Activated CD4-positive, alpha-beta memory T cell treated with anti-CD3 and anti-CD28 coated beads, Interleukin-2, amount 10 ng/mL, durations not matched to agents 7 days and 5 days (primary cell): ENCODE data around the gene FREM2. TPM values are rescaled to one million over a fixed set of nuclear protein-coding genes. Genes with fewer than 3 reads are reported as not detected.

Source experiments
- CTCF ChIA-PET: fragments of 350-600 bp; sonication (Branson Sonifier 250); formaldehyde crosslinking; loops from one replicate; lab custom pipeline; 2021; ENCODE audit warnings: antibody characterized with exemption, inconsistent platforms; lab: Charles Lee
- POLR2A ChIA-PET: fragments of 350-600 bp; sonication (Branson Sonifier 250); formaldehyde crosslinking; loops from one replicate; lab custom pipeline; 2021; ENCODE audit warnings: antibody characterized with exemption; lab: Charles Lee
- DNase-seq: peaks from one replicate; pipeline ENCODE4 v3.0.0-alpha.2; 2020
- H3K27ac Mint-ChIP-seq: one replicate; pipeline ENCODE4 v1.8.0; 2021; ENCODE audit warnings: mild to moderate bottlenecking, mixed read lengths
- H3K27me3 Mint-ChIP-seq: one replicate; pipeline ENCODE4 v1.8.0; 2021; ENCODE audit warnings: mixed read lengths
- H3K36me3 Mint-ChIP-seq: one replicate; pipeline ENCODE4 v1.8.0; 2021; ENCODE audit warnings: low read depth, mixed read lengths
- H3K4me1 Mint-ChIP-seq: one replicate; pipeline ENCODE4 v1.8.0; 2021; ENCODE audit warnings: mixed read lengths
- H3K4me3 Mint-ChIP-seq: one replicate; pipeline ENCODE4 v1.8.0; 2021; ENCODE audit warnings: mild to moderate bottlenecking, mixed read lengths
- H3K9me3 Mint-ChIP-seq: one replicate; pipeline ENCODE4 v1.8.0; 2021; ENCODE audit warnings: mixed read lengths
- total RNA-seq, 2 experiments: library from RNA; stranded (reverse); gene quantifications; one replicate each; pipeline ENCODE4 v1.2.3, GENCODE V29; 2021

Gene FREM2, protein sequence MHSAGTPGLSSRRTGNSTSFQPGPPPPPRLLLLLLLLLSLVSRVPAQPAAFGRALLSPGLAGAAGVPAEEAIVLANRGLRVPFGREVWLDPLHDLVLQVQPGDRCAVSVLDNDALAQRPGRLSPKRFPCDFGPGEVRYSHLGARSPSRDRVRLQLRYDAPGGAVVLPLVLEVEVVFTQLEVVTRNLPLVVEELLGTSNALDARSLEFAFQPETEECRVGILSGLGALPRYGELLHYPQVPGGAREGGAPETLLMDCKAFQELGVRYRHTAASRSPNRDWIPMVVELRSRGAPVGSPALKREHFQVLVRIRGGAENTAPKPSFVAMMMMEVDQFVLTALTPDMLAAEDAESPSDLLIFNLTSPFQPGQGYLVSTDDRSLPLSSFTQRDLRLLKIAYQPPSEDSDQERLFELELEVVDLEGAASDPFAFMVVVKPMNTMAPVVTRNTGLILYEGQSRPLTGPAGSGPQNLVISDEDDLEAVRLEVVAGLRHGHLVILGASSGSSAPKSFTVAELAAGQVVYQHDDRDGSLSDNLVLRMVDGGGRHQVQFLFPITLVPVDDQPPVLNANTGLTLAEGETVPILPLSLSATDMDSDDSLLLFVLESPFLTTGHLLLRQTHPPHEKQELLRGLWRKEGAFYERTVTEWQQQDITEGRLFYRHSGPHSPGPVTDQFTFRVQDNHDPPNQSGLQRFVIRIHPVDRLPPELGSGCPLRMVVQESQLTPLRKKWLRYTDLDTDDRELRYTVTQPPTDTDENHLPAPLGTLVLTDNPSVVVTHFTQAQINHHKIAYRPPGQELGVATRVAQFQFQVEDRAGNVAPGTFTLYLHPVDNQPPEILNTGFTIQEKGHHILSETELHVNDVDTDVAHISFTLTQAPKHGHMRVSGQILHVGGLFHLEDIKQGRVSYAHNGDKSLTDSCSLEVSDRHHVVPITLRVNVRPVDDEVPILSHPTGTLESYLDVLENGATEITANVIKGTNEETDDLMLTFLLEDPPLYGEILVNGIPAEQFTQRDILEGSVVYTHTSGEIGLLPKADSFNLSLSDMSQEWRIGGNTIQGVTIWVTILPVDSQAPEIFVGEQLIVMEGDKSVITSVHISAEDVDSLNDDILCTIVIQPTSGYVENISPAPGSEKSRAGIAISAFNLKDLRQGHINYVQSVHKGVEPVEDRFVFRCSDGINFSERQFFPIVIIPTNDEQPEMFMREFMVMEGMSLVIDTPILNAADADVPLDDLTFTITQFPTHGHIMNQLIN (N-terminal part only)
- total RNA-seq = not detected

DNA sequence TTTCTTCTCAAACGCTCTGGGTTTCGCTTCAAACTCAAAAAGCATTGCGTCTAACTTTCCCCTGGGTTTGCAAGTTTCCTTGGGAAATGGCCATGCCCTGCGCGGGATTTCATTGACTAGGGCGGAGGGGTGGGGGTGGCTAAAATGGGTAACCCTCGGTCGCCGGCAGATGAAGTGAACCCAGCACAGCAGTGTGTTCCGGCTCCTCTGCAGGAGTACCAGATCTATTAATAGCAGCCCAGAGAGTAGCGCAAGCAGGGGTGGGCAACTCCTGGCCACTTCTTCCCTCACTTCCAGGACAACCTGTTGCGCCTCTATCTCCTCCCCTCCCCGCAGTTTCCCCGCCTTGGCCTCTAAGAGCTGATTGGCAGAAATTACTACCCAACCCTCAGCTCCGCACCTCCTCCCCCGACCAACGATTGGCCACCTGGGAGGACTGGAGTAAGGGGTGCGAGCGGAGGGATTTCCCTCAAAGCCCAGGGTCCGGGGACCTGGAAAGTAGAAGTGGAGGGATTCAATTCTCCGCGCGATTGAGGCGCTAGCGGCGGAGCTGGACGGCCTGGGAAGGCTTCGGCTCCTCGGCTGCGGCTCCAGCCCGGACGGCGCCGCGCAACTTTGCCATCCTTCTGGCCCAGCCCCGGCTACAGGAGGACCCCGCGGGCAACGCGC is at the start of gene FREM2:
FREM2 (plus strand) TSS at position 501 of the 669 bp plus-strand sequence. CDS start 268 bp downstream, outside the sequence.
- Mint-ChIP-seq H3K27ac (no peak within 1 kb of the TSS), H3K4me3 (no peak within 1 kb of the TSS), H3K27me3 (peaks cover 12% of the 10 kb centered on the region), H3K4me1 (no peaks in the 10 kb centered on the region), H3K9me3 (no peaks in the 10 kb centered on the region), H3K36me3 (no peaks in the 10 kb centered on the region)
- ChIA-PET POLR2A (no interaction called here), CTCF (interaction anchor here (0.7 kb wide), 1 partner anchor 228 kb away, joined by 3 read pairs; no protein-coding TSS in a partner anchor)
- DNase-seq = no peak

DNA sequence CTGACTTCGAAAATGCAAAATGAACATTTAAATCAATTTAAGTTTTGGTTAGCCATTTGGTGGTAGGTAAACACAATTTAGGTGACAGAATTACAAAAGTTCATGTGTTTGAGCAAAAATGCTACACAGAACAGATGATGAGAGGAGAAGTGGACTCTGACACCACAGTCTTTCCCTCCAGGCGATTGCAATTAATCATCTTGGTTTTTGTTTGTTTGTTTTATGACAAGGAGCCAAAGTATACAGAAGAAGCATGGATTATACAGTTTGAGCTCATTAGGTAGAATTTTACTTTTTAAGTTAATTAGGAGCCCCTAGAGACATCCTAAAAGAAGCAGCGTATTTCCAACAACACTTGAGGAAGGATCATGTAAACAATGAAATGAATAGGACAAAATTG is 49.3 kb upstream of the FREM2 start:
- H3K4me3 Mint-ChIP-seq = no peak overlapping the region
- no peaks in the 10 kb centered on the region for H3K4me1 Mint-ChIP-seq
- no peaks in the 10 kb centered on the region for H3K36me3 Mint-ChIP-seq
- H3K27me3 Mint-ChIP-seq = no peaks in the 10 kb centered on the region
- POLR2A ChIA-PET = no interaction called here
- H3K27ac Mint-ChIP-seq = no peak overlapping the region
- H3K9me3 Mint-ChIP-seq = no peaks in the 10 kb centered on the region
- CTCF ChIA-PET = no interaction called here
- no peak for DNase-seq

DNA sequence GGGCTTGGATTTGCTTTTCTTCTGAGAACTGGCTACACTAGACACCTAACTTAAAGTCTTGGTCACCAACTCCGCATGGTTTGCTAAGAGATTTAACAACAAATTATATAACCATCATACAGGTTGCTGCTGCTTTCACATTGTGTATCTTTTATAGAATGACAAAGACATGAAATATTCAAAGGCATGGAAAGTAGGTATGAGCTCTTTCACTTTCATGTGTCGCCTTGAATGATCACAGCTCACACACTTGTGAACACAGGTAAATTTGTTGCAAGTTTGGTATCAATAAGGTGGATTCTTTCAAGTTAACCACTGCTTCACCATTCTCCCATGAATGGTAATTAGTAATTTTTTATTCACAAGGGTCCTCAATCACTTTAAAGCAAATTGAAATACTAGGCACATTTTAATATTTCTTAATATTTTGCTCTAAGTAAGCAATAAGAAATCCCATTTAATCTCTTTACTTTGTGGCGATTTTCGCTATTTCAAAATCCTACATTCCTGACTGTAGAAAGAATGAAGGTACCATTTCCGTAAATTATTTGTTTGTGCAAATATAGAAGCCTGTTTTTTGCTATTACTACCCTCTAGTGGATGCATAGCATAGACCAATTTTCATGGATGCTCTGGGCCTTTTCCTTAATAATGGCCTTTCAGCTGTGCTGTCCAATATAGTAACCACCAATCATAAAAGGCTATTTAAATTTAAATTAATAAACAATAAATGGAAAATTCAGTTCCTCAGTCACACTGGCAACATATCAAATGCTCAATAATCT is 45.5 kb upstream of the FREM2 start:
- H3K27ac Mint-ChIP-seq = no peak overlapping the region
- H3K27me3 Mint-ChIP-seq = no peaks in the 10 kb centered on the region
- no peaks in the 10 kb centered on the region for H3K4me1 Mint-ChIP-seq
- H3K9me3 Mint-ChIP-seq = no peaks in the 10 kb centered on the region
- ChIA-PET POLR2A (no interaction called here), CTCF (no interaction called here)
- no peak for DNase-seq
- no peak overlapping the region for H3K4me3 Mint-ChIP-seq
- H3K36me3 Mint-ChIP-seq = no peaks in the 10 kb centered on the region

DNA sequence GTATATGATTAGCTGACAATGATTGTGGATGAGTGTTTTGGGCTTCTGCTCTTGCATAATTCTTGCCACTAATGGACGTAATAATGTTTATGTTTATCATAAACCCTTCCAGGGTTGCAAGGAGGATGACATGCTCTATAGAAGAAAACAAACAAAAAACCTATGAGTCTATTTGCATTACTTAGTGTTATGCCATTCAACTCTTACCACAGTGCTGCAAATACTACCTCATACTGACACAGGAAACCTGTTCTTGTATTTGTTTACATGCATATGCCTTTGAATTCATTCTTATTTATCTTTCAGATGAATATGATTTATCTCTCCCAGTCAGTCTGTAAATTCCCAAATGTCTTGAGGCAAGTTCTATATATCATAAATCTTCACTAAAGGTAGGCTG is 39.6 kb upstream of the FREM2 start:
- no peak for DNase-seq
- ChIA-PET POLR2A (no interaction called here), CTCF (no interaction called here)
- Mint-ChIP-seq H3K9me3 (no peaks in the 10 kb centered on the region), H3K27me3 (peaks cover 2% of the 10 kb centered on the region), H3K36me3 (no peaks in the 10 kb centered on the region), H3K4me3 (no peak overlapping the region), H3K27ac (no peak overlapping the region), H3K4me1 (no peaks in the 10 kb centered on the region)

DNA sequence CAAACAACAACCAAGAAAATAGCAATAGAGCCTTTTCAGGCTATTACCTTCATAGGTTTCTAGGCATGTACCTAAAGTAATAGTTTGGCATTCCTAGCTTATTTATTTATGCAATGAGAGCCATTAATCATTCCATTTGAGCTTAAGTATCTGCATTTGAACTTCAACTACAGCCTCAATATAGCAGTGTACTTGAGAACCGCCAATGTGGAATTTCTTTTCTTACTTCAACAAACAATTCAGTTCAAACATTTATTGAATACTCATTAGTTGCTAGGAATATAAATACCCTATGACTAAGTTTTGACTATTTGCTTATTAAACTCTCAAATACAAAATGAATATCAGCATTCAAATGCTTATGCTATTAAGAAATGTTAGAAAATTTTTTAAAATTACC is 38.0 kb upstream of the FREM2 start:
- no peak for DNase-seq
- Mint-ChIP-seq H3K4me1 (no peaks in the 10 kb centered on the region), H3K9me3 (no peaks in the 10 kb centered on the region), H3K27me3 (peaks cover 2% of the 10 kb centered on the region), H3K4me3 (no peak overlapping the region), H3K27ac (no peak overlapping the region), H3K36me3 (no peaks in the 10 kb centered on the region)
- ChIA-PET CTCF (no interaction called here), POLR2A (no interaction called here)

DNA sequence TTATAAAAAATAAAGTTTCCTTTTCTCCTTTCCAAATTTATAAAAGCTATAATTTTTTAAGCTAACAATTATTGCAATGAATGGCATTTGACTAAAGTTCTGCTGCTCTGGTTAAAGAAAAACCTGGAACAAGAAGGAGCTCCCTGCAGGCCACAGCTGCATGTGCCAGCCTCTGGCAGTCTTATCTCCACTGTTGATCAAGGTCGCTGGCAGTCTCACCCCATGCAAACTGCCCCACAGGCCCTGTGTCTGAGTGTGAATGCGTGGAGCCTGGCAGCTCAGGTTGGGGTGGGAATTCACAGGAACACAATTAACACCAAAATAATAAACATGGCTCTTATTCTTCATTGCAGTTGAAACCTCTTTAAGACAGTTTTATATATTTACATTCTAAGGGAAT is 30.2 kb upstream of the FREM2 start:
- H3K4me3 Mint-ChIP-seq = no peak overlapping the region
- POLR2A ChIA-PET = no interaction called here
- CTCF ChIA-PET = no interaction called here
- peaks cover 4% of the 10 kb centered on the region for H3K27me3 Mint-ChIP-seq
- H3K4me1 Mint-ChIP-seq = no peaks in the 10 kb centered on the region
- H3K9me3 Mint-ChIP-seq = no peaks in the 10 kb centered on the region
- H3K27ac Mint-ChIP-seq = no peak overlapping the region
- no peaks in the 10 kb centered on the region for H3K36me3 Mint-ChIP-seq
- no peak for DNase-seq

DNA sequence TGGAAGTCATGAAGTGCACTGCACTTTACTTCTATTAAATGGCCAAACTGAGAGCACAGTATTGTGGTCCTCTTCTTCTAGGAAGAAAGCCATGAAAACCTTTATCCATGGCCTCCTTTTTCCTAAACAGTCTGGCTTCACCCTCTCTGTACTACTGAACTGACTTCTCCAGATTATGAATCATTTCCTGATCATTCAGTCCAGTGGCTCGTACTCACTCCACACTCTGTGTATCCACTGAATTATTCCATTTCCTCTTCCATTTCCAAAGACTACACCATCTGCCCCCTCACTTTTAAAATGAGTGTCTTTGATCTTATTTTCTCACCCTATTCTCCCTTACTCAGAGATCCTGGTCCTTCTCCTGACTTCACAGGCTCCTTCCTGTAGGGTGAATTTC is 29.7 kb upstream of the FREM2 start:
- ChIA-PET CTCF (no interaction called here), POLR2A (no interaction called here)
- Mint-ChIP-seq H3K9me3 (no peaks in the 10 kb centered on the region), H3K36me3 (no peaks in the 10 kb centered on the region), H3K4me1 (no peaks in the 10 kb centered on the region), H3K27ac (no peak overlapping the region), H3K27me3 (peaks cover 4% of the 10 kb centered on the region), H3K4me3 (no peak overlapping the region)
- DNase-seq = no peak

DNA sequence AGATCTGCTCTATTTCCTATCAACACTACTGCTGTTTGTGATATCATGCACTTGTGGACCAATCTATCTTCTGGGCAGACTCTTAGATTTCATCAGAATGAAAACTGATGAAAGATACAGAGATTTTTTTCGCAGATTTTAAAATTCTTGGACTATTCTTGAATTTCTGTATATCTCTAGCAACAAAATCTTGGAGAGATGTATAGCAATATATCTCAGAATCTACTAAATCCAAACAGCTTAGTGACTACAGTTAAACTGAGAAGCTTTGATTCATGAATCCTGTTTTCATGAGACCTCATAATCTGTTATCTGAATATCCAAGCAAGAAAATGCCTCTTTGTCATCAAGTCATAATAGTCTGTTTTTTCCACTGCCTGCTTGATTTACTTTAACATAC is 28.0 kb upstream of the FREM2 start:
- Mint-ChIP-seq H3K4me3 (no peak overlapping the region), H3K27me3 (peaks cover 4% of the 10 kb centered on the region), H3K4me1 (no peaks in the 10 kb centered on the region), H3K9me3 (no peaks in the 10 kb centered on the region), H3K27ac (no peak overlapping the region), H3K36me3 (no peaks in the 10 kb centered on the region)
- ChIA-PET CTCF (no interaction called here), POLR2A (no interaction called here)
- DNase-seq = no peak

DNA sequence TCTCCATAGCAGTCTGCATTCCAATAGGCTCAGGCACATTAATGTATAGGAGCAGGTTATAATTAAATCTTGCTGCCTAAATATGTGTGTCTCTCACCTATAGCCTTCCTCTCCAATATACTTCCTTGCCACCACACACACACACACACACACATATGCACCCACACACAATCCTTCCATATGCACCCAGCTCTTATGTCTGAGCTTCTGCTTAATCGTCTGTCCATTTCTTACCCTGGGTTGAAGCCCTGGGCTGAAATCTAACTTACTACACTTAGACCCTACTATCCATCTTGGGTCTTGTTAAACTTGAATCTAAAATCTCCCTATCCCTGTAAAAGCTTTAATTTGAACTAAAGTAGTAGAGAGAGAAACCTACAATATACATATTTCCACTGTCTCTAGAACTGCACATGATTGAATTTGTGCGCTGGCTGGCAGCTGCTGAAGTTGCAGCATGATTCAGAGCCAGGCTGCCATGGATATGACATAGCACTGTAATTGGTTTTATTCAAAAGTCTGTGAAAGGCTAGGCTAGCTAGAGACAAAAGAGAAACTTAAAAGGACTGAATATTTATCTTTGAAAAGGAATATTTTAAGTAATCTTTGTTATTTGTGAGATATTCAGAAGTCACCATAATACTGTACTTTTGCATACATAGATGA is 25.7 kb upstream of the FREM2 start:
- ChIA-PET POLR2A (no interaction called here), CTCF (no interaction called here)
- Mint-ChIP-seq H3K9me3 (no peaks in the 10 kb centered on the region), H3K4me3 (no peak overlapping the region), H3K4me1 (no peaks in the 10 kb centered on the region), H3K27me3 (peaks cover 4% of the 10 kb centered on the region), H3K36me3 (no peaks in the 10 kb centered on the region), H3K27ac (no peak overlapping the region)
- DNase-seq = no peak

DNA sequence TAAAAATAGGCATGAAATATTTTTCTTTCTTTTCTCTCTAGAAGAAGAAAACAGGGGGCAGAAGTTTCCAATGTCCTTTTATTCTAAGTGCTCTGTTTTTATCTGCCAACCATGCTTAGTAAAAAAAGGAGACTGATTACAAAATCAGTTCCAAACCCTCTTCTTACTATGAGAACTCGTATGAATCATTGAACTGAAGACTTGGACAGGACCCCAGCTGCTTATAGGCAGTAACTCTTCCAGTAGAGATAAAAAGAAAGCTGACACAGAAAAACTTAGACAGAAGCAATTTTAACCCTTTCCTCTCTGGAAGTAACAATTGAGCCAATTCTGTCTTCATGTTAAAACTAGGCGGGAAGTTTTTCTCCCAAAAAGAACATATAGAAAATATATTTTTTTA is 24.5 kb upstream of the FREM2 start:
- H3K9me3 Mint-ChIP-seq = no peaks in the 10 kb centered on the region
- no peak overlapping the region for H3K4me3 Mint-ChIP-seq
- ChIA-PET POLR2A (no interaction called here), CTCF (no interaction called here)
- no peaks in the 10 kb centered on the region for H3K36me3 Mint-ChIP-seq
- no peak overlapping the region for H3K27ac Mint-ChIP-seq
- H3K27me3 Mint-ChIP-seq = peaks cover 4% of the 10 kb centered on the region
- no peaks in the 10 kb centered on the region for H3K4me1 Mint-ChIP-seq
- DNase-seq = no peak

DNA sequence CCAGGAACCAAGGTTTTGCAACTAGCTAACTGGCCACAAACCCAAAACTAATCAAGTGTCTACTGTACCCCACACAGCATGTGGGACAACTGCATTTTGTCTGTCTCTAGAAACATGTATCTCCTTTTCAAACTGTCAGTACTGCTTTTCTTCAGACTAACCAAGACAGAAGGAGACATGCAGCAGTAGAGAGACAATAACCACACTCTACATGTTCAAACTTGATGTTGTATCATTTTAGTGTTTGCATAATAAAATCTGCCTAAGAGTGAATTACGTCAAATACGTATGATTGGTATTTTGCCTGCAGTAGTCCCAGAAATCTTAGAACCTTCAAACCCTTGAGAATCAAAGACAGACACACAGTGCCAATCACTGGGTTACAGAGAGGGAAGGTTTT is 22.0 kb upstream of the FREM2 start:
- H3K36me3 Mint-ChIP-seq = no peaks in the 10 kb centered on the region
- H3K9me3 Mint-ChIP-seq = no peaks in the 10 kb centered on the region
- ChIA-PET POLR2A (no interaction called here), CTCF (no interaction called here)
- no peaks in the 10 kb centered on the region for H3K27me3 Mint-ChIP-seq
- H3K27ac Mint-ChIP-seq = no peak overlapping the region
- H3K4me1 Mint-ChIP-seq = no peaks in the 10 kb centered on the region
- DNase-seq = no peak
- no peak overlapping the region for H3K4me3 Mint-ChIP-seq
